K562 (cell line): ENCODE results near the gene ROBO1. TPM values are rescaled to one million over a fixed set of nuclear protein-coding genes. Genes with fewer than 3 reads are reported as not detected.

Source experiments
- ATAC-seq: fragments of 200-7000 bp; cut with Tn5 transposase; 3 replicates; pipeline ENCODE4 v1.9.1; 2020; ENCODE audit warnings: moderate library complexity
- BruUV-seq: library from RNA; stranded (reverse); fragments of 400-500 nt; replicated peaks from 2 replicates; lab custom pipeline; 2021; lab: Mats Ljungman, UMichigan
- CTCF ChIA-PET: fragments of 300-600 bp; formaldehyde crosslinking; extraction: SDS; loops from one replicate; lab custom pipeline; 2021; ENCODE audit warnings: low intra/inter-chr PET ratio; lab: Yijun Ruan, JAX
- POLR2A ChIA-PET: fragments of 300-600, 350-650 bp; sonication (Branson Sonifier 250); formaldehyde crosslinking; extraction: SDS; loops from one replicate; lab custom pipeline; 2021; ENCODE audit warnings: antibody characterized with exemption, inconsistent platforms; lab: Yijun Ruan, JAX
- DNase-seq, 4 experiments: peaks; one replicate each; pipeline versions ENCODE4 v3.0.0 to v3.0.0-alpha.2; 2011 to 2018; ENCODE audit warnings: low spot score in 3 of 4, mixed read lengths in 3 of 4; ENCODE audit errors: extremely low read depth in 1 of 4
- FAIRE-seq: peaks from 2 replicates; lab custom pipeline; 2011; peaks lifted over from hg19 to GRCh38; lab: Jason Lieb, UNC
- H2AFZ ChIP-seq: 2 replicates; pipeline ENCODE4 v1.6.0; 2011; ENCODE audit warnings: low read depth, low read length, control low read depth, inconsistent platforms
- H3K27ac ChIP-seq: fragments of 200-600 bp; 3 replicates; pipeline ENCODE4 v1.8.0; 2011; ENCODE audit warnings: low read depth, mild to moderate bottlenecking, control low read depth, inconsistent platforms, low read length, moderate library complexity, mixed read lengths; ENCODE audit errors: extremely low read depth
- H3K27me3 ChIP-seq, 2 experiments: fragments of 300-600 bp in 1 of 2; 2 replicates in 1 of 2; 3 replicates in 1 of 2; pipeline versions ENCODE4 v1.6.0 to v1.8.0; 2011; ENCODE audit warnings: inconsistent platforms in 2 of 2, low read length in 2 of 2, mild to moderate bottlenecking in 1 of 2, mixed read lengths in 1 of 2, moderate library complexity in 1 of 2; ENCODE audit not compliant: control insufficient read depth in 2 of 2, insufficient read depth in 2 of 2
- H3K36me3 ChIP-seq: fragments of 300-600 bp; 3 replicates; pipeline ENCODE4 v1.8.0; 2011; ENCODE audit warnings: mild to moderate bottlenecking, low read length, inconsistent platforms; ENCODE audit not compliant: control insufficient read depth, insufficient read depth
- H3K4me1 ChIP-seq, 2 experiments: fragments of 200-600 bp in 1 of 2; replicated peaks in 1 of 2; 2 replicates in 1 of 2; 3 replicates in 1 of 2; pipeline versions ENCODE4 v1.5.1 to v1.8.0; 2011; ENCODE audit warnings: inconsistent platforms in 2 of 2, low read length in 2 of 2, mild to moderate bottlenecking in 1 of 2, mixed read lengths in 1 of 2, moderate library complexity in 1 of 2; ENCODE audit not compliant: control insufficient read depth in 2 of 2, insufficient read depth in 2 of 2
- H3K4me2 ChIP-seq: 2 replicates; pipeline ENCODE4 v1.6.1; 2011; ENCODE audit warnings: low read length, control low read depth, inconsistent platforms, mixed read lengths; ENCODE audit not compliant: insufficient read depth
- H3K4me3 ChIP-seq: fragments of 200-600 bp; sonication (generic), shearing (Covaris generic); 2 replicates; pipeline ENCODE4 v1.5.1; 2016; ENCODE audit warnings: control low read depth, inconsistent platforms
- H3K79me2 ChIP-seq: fragments of 200-600 bp; 3 replicates; pipeline ENCODE4 v1.8.0; 2011; ENCODE audit warnings: low read length, inconsistent platforms; ENCODE audit not compliant: control insufficient read depth, insufficient read depth
- H3K9ac ChIP-seq, 2 experiments: 2 replicates each; pipeline versions ENCODE4 v1.6.0 to v1.6.1; 2011; ENCODE audit warnings: low read depth in 2 of 2, low read length in 2 of 2, control low read depth in 1 of 2, inconsistent platforms in 1 of 2, mild to moderate bottlenecking in 1 of 2, mixed read lengths in 1 of 2; ENCODE audit not compliant: insufficient read depth in 1 of 2
- H3K9me1 ChIP-seq: one replicate; pipeline ENCODE4 v1.6.0; 2011; ENCODE audit warnings: inconsistent platforms, mild to moderate bottlenecking, low read length, moderate library complexity; ENCODE audit not compliant: control insufficient read depth, insufficient read depth
- H3K9me3 ChIP-seq: replicated peaks from 2 replicates; pipeline ENCODE4 v1.5.1; 2011; ENCODE audit warnings: low read depth, low read length, inconsistent platforms; ENCODE audit not compliant: control insufficient read depth, insufficient read depth
- H4K20me1 ChIP-seq: replicated peaks from 2 replicates; pipeline ENCODE4 v1.6.1; 2011; ENCODE audit warnings: low read length, inconsistent platforms, mixed read lengths; ENCODE audit not compliant: control insufficient read depth, insufficient read depth
- ETV6 ChIP-seq, 3 experiments: fragments of 150-350 bp in 1 of 3; sonication (generic) in 1 of 3; formaldehyde crosslinking in 1 of 3; IDR thresholded peaks; 2 replicates each; pipeline versions ENCODE4 v1.6.1 to v1.8.0; 2014 to 2022; ENCODE audit warnings: borderline replicate concordance in 2 of 3, low read depth in 2 of 3, antibody characterized with exemption in 1 of 3, low read length in 1 of 3, mild to moderate bottlenecking in 1 of 3, missing genetic modification reagents in 1 of 3
- GABPB1 ChIP-seq: sonication (generic); formaldehyde crosslinking; IDR thresholded peaks from 2 replicates; pipeline ENCODE4 v1.8.0; 2022; ENCODE audit warnings: mild to moderate bottlenecking, missing genetic modification reagents
- HDAC6 ChIP-seq: IDR thresholded peaks from 2 replicates; pipeline ENCODE4 v1.6.1; 2012; ENCODE audit warnings: low read depth, mild to moderate bottlenecking, control low read depth, inconsistent platforms, low read length, moderate library complexity
- HLTF ChIP-seq: fragments of 450-650 bp; IDR thresholded peaks from 2 replicates; pipeline ENCODE4 v1.6.1; 2016
- JUND ChIP-seq, 2 experiments: IDR thresholded peaks; 2 replicates in 1 of 2; 3 replicates in 1 of 2; pipeline ENCODE4 v1.6.1; 2011; ENCODE audit warnings: borderline replicate concordance in 2 of 2, low read depth in 2 of 2, low read length in 2 of 2, improper control_type of control experiment in 1 of 2, missing biosample characterization in 1 of 2, missing genetic modification characterization in 1 of 2, missing genetic modification reagents in 1 of 2
- MCM2 ChIP-seq: fragments of 450-650 bp; IDR thresholded peaks from 2 replicates; pipeline ENCODE4 v1.6.1; 2017; ENCODE audit warnings: low read depth, mild to moderate bottlenecking
- PATZ1 ChIP-seq: fragments of 250-450 bp; sonication (Bioruptor Pico); IDR thresholded peaks from 2 replicates; pipeline ENCODE4 v1.5.0; 2020; ENCODE audit warnings: mild to moderate bottlenecking, borderline replicate concordance
- PHF8 ChIP-seq: fragments of 200-600 bp; sonication (generic); IDR thresholded peaks from 2 replicates; pipeline ENCODE4 v1.6.1; 2012; ENCODE audit warnings: mixed run types, mild to moderate bottlenecking, inconsistent platforms, low read length, moderate library complexity, borderline replicate concordance
- SRSF7 ChIP-seq: fragments of 200-400 bp; formaldehyde crosslinking; optimal IDR thresholded peaks from 2 replicates; pipeline ENCODE3; 2017; ENCODE audit warnings: mild to moderate bottlenecking, low read depth, low read length
- TEAD2 ChIP-seq: fragments of 450-650 bp; IDR thresholded peaks from 2 replicates; pipeline ENCODE4 v1.6.1; 2016; ENCODE audit warnings: missing genetic modification characterization, control low read depth, missing compliant biosample characterization
- ZNF436 ChIP-seq: fragments of 250-450, 450-650 bp; sonication (Bioruptor Pico); formaldehyde crosslinking; IDR thresholded peaks from 2 replicates; pipeline ENCODE4 v1.7.0; 2020; ENCODE audit warnings: mild to moderate bottlenecking
- ZNF830 ChIP-seq: fragments of 250-450 bp; sonication (Bioruptor Pico); IDR thresholded peaks from 2 replicates; pipeline ENCODE4 v1.5.0; 2021; ENCODE audit warnings: mild to moderate bottlenecking
- WGBS: fragments of 100-300 bp; shearing (Covaris generic); methylation state at CpG from one replicate; pipeline ENCODE4 v1.1.6; 2016; ENCODE audit warnings: low coverage, mixed read lengths; ENCODE audit not compliant: insufficient coverage; ENCODE audit errors: missing lambda C conversion rate; 5-methylcytosine and 5-hydroxymethylcytosine counted together
- in situ Hi-C: fragments of 300-500 bp; cut with MboI; formaldehyde crosslinking; loops from 4 replicates; pipeline ENCODE4 v1.15.0; 2018; ENCODE audit warnings: inconsistent platforms, mixed read lengths
- intact Hi-C: fragments of 100-400 bp; cut with micrococcal nuclease; formaldehyde crosslinking; loops from 2 replicates; pipeline ENCODE4 v1.14.2; 2022
- polyA plus RNA-seq, 8 experiments: library from polyadenylated mRNA; depleted of rRNA in 4 of 8; stranded (reverse) in 5 of 8; unstranded in 3 of 8; fragments of >200 nt; fragmentation: Nextera tagmentation in 2 of 8; fragmentation: Illumina TruSeq in 1 of 8; extraction: Ambion mirVana in 2 of 8; extraction: Trizol in 1 of 8; gene quantifications; 2 replicates each; pipeline versions ENCODE4 v1.2.1 to v1.2.3, GENCODE V29; 2011 to 2014; ENCODE audit warnings: inconsistent platforms in 1 of 8, missing spikeins in 1 of 8
- total RNA-seq, 7 experiments: library from RNA; depleted of rRNA in 6 of 7; stranded (reverse); fragments of >200 nt in 6 of 7; fragmentation: Illumina TruSeq in 2 of 7; extraction: Trizol in 2 of 7; gene quantifications; 2 replicates each; pipeline versions ENCODE4 v1.2.1 to v1.2.3, GENCODE V29; 2011 to 2021; ENCODE audit warnings: low replicate concordance in 1 of 7
- TF ChIP-seq, protein P1 (sequence below): fragments of 200-800 bp; sonication (Bioruptor generic); IDR thresholded peaks from 2 replicates; pipeline ENCODE4 v1.6.1; 2016; ENCODE audit warnings: missing genetic modification characterization, missing compliant biosample characterization
- TF ChIP-seq, protein P2 (sequence below): fragments of 200-800 bp; sonication (Bioruptor generic); IDR thresholded peaks from 2 replicates; pipeline ENCODE4 v1.6.1; 2017; ENCODE audit warnings: missing genetic modification characterization, missing compliant biosample characterization

Gene ROBO1
- total and polyA plus RNA-seq, 9 of the 15 experiments (the other 6 are each of a cell fraction or from before 2014, with no cell fraction given) = 0.01 to 0.53 (median 0.17) TPM; not detected in 5

GRCh38 chr3:79057756-79058155 is 710.0 kb downstream of the ROBO1 start:
- no TSS peak for BruUV-seq
- FAIRE-seq (no peak), DNase-seq (no peak), ATAC-seq (no peak)
- H3K9ac ChIP-seq = no peak overlapping the region
- no peak overlapping the region for H3K4me3 ChIP-seq
- ChIA-PET POLR2A (no interaction called here), CTCF (no interaction called here)
- intact Hi-C loops (no loop called here), in situ Hi-C loops (no loop called here)
- H3K27me3 ChIP-seq = no peaks in the 10 kb centered on the region
- no peaks in the 10 kb centered on the region for H4K20me1 ChIP-seq
- no peaks in the 10 kb centered on the region for H3K9me3 ChIP-seq
- no peaks in the 10 kb centered on the region for H3K79me2 ChIP-seq
- no peak overlapping the region for H2AFZ ChIP-seq
- no peaks in the 10 kb centered on the region for H3K4me1 ChIP-seq
- no peaks in the 10 kb centered on the region for H3K36me3 ChIP-seq
- no peaks in the 10 kb centered on the region for H3K9me1 ChIP-seq
- H3K4me2 ChIP-seq = no peak overlapping the region
- H3K27ac ChIP-seq = no peak overlapping the region
- 7% methylated on average over 3 of the region's 3 CpGs for WGBS
- TF ChIP-seq ZNF436 (CRISPR knock-in tag) (no peak), GABPB1 (CRISPR knock-in tag) (no peak), ETV6 (IDR thresholded peaks at IDR 0.05; ENCODE audit: borderline replicate concordance in 1 of 2, low read depth in 2 of 2, low read length in 1 of 2) (no peak), ETV6 (CRISPR knock-in tag; IDR thresholded peaks at IDR 0.05; ENCODE audit: borderline replicate concordance) (no peak), PATZ1 (CRISPR knock-in tag) (no peak), HDAC6 (no peak), PHF8 (no peak), SRSF7 (no peak), TEAD2 (no peak), ZNF830 (CRISPR knock-in tag) (no peak), MCM2 (no peak), JUND (IDR thresholded peaks at IDR 0.05; ENCODE audit: borderline replicate concordance, low read depth, low read length) (no peak), JUND (tag; IDR thresholded peaks at IDR 0.05; ENCODE audit: borderline replicate concordance, low read depth, low read length) (no peak), HLTF (no peak)
- TF ChIP-seq, protein P1, sequence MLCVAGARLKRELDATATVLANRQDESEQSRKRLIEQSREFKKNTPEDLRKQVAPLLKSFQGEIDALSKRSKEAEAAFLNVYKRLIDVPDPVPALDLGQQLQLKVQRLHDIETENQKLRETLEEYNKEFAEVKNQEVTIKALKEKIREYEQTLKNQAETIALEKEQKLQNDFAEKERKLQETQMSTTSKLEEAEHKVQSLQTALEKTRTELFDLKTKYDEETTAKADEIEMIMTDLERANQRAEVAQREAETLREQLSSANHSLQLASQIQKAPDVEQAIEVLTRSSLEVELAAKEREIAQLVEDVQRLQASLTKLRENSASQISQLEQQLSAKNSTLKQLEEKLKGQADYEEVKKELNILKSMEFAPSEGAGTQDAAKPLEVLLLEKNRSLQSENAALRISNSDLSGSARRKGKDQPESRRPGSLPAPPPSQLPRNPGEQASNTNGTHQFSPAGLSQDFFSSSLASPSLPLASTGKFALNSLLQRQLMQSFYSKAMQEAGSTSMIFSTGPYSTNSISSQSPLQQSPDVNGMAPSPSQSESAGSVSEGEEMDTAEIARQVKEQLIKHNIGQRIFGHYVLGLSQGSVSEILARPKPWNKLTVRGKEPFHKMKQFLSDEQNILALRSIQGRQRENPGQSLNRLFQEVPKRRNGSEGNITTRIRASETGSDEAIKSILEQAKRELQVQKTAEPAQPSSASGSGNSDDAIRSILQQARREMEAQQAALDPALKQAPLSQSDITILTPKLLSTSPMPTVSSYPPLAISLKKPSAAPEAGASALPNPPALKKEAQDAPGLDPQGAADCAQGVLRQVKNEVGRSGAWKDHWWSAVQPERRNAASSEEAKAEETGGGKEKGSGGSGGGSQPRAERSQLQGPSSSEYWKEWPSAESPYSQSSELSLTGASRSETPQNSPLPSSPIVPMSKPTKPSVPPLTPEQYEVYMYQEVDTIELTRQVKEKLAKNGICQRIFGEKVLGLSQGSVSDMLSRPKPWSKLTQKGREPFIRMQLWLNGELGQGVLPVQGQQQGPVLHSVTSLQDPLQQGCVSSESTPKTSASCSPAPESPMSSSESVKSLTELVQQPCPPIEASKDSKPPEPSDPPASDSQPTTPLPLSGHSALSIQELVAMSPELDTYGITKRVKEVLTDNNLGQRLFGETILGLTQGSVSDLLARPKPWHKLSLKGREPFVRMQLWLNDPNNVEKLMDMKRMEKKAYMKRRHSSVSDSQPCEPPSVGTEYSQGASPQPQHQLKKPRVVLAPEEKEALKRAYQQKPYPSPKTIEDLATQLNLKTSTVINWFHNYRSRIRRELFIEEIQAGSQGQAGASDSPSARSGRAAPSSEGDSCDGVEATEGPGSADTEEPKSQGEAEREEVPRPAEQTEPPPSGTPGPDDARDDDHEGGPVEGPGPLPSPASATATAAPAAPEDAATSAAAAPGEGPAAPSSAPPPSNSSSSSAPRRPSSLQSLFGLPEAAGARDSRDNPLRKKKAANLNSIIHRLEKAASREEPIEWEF (CRISPR knock-in tag) = no peak
- TF ChIP-seq, protein P2, sequence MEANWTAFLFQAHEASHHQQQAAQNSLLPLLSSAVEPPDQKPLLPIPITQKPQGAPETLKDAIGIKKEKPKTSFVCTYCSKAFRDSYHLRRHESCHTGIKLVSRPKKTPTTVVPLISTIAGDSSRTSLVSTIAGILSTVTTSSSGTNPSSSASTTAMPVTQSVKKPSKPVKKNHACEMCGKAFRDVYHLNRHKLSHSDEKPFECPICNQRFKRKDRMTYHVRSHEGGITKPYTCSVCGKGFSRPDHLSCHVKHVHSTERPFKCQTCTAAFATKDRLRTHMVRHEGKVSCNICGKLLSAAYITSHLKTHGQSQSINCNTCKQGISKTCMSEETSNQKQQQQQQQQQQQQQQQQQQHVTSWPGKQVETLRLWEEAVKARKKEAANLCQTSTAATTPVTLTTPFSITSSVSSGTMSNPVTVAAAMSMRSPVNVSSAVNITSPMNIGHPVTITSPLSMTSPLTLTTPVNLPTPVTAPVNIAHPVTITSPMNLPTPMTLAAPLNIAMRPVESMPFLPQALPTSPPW = no peak
